ENCODE measurements around the gene DSCAML1.

The DSCAML1 gene, protein sequence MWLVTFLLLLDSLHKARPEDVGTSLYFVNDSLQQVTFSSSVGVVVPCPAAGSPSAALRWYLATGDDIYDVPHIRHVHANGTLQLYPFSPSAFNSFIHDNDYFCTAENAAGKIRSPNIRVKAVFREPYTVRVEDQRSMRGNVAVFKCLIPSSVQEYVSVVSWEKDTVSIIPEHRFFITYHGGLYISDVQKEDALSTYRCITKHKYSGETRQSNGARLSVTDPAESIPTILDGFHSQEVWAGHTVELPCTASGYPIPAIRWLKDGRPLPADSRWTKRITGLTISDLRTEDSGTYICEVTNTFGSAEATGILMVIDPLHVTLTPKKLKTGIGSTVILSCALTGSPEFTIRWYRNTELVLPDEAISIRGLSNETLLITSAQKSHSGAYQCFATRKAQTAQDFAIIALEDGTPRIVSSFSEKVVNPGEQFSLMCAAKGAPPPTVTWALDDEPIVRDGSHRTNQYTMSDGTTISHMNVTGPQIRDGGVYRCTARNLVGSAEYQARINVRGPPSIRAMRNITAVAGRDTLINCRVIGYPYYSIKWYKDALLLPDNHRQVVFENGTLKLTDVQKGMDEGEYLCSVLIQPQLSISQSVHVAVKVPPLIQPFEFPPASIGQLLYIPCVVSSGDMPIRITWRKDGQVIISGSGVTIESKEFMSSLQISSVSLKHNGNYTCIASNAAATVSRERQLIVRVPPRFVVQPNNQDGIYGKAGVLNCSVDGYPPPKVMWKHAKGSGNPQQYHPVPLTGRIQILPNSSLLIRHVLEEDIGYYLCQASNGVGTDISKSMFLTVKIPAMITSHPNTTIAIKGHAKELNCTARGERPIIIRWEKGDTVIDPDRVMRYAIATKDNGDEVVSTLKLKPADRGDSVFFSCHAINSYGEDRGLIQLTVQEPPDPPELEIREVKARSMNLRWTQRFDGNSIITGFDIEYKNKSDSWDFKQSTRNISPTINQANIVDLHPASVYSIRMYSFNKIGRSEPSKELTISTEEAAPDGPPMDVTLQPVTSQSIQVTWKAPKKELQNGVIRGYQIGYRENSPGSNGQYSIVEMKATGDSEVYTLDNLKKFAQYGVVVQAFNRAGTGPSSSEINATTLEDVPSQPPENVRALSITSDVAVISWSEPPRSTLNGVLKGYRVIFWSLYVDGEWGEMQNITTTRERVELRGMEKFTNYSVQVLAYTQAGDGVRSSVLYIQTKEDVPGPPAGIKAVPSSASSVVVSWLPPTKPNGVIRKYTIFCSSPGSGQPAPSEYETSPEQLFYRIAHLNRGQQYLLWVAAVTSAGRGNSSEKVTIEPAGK (N-terminal part only)

DNA sequence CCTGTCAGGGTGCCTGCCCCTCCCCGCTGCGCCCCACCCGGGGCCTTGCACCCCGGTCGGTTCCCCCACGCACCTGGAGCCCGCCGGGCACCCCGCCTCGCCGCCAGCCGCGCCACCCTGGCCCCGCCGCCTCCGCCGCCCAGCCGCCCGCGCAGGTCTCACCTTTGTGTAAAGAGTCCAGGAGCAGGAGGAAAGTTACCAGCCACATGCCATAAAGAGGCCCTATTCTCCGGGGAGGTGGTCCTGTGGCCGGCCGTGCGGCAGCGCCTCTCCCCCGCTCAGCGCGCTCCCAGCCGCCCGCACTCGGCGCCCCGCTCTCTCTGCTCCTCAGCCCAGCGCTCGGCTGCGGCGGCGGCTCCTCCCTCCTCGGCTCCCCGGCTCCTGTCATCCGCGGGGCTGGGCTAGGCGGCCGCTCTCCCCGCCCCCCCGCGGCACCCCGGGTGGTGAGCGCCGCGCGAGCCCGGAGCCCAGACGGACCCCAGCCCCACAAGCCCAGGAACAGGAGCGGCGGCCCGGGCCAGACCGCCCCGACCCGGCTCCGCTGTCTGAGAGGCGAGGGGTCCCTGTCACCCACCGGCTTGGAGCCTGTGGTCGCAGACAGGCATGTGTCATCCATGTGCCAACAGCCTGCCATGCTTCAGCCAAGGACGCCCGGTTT lies at the start of gene DSCAML1:
TSS of gene DSCAML1 (minus strand) at position 345 of the 658 bp plus-strand sequence. CDS start at position 208, 137 bp downstream.
- TF ChIP-seq, protein P1, sequence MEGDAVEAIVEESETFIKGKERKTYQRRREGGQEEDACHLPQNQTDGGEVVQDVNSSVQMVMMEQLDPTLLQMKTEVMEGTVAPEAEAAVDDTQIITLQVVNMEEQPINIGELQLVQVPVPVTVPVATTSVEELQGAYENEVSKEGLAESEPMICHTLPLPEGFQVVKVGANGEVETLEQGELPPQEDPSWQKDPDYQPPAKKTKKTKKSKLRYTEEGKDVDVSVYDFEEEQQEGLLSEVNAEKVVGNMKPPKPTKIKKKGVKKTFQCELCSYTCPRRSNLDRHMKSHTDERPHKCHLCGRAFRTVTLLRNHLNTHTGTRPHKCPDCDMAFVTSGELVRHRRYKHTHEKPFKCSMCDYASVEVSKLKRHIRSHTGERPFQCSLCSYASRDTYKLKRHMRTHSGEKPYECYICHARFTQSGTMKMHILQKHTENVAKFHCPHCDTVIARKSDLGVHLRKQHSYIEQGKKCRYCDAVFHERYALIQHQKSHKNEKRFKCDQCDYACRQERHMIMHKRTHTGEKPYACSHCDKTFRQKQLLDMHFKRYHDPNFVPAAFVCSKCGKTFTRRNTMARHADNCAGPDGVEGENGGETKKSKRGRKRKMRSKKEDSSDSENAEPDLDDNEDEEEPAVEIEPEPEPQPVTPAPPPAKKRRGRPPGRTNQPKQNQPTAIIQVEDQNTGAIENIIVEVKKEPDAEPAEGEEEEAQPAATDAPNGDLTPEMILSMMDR (IDR thresholded peaks at IDR 0.05; ENCODE audit: low read depth, low read length, missing control alignments) = no peak
- in situ Hi-C loops (cut with HindIII; ENCODE audit: low pct_ligation_motif_present, low sequenced_read_pairs) = no loop called here
- H3K4me3 ChIP-seq (ENCODE audit: low read depth, low read length) = no peak within 1 kb of the TSS
- peaks cover 59% of the 10 kb centered on the region for H3K27me3 ChIP-seq (replicated peaks)
- no peaks in the 10 kb centered on the region for H3K36me3 ChIP-seq (replicated peaks)
- DNase-seq = no peak
- H3K27ac ChIP-seq = no peak within 1 kb of the TSS

DNA sequence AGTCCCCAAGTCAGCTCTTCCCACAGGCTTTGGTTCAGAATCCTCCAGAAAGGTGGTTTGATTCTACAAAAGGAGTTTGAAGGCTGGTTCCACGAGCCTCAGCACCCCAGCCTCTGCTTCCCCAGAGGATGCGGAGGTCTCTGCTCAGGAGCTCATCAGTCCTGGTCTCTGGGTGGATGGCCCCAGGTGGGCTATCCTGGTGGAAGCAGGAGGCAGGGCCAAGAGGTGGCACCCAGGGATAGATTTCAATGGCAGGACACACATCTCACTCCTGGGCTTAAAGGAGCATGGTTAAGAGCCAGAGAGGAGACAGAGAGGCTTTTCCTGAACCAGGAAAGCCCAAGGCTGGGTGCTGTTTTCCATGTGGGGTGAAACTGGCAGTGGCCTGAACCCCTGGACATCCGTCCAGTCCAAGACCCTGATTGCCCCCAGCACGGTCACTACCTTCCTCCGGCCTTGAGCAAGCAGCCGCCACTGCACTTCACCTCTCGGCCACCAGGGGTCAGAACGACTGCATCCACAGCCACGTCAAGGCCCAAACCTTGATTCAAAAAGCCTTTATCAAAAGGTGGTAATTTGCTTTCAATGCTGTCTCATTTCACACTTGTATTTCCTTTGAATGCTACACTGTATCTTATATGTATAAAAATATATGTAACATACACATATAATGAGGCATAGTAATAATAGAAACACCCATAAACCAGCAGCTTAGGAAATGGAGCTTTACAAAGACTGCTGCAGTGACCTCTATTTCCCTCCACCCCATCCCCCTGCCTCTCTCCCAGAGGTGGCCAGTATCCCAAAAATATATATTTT lies 46.9 kb upstream of the DSCAML1 start:
- Histone ChIP-seq H3K36me3 (replicated peaks) (no peaks in the 10 kb centered on the region), H3K4me3 (ENCODE audit: low read depth, low read length) (no peak overlapping the region), H3K27ac (no peak overlapping the region), H3K27me3 (replicated peaks) (no peaks in the 10 kb centered on the region)
- TF ChIP-seq, protein P1 (IDR thresholded peaks at IDR 0.05; ENCODE audit: low read depth, low read length, missing control alignments) = peak; percentile 99
- peak; percentile 56 for DNase-seq
- in situ Hi-C loops (cut with HindIII; ENCODE audit: low pct_ligation_motif_present, low sequenced_read_pairs) = loop anchor here (25.0 kb wide), 1 partner anchor 93 kb away; the partner anchor contains the start of gene TMPRSS13

- H3K27me3 ChIP-seq (replicated peaks) = peaks cover 2% of the 10 kb centered on the region
- no peaks in the 10 kb centered on the region for H3K36me3 ChIP-seq (replicated peaks)
- no peak overlapping the region for H3K4me3 ChIP-seq (ENCODE audit: low read depth, low read length)
- TF ChIP-seq, protein P1 (IDR thresholded peaks at IDR 0.05; ENCODE audit: low read depth, low read length, missing control alignments) = no peak
- H3K27ac ChIP-seq = no peak overlapping the region
- in situ Hi-C loops (cut with HindIII; ENCODE audit: low pct_ligation_motif_present, low sequenced_read_pairs) = loop anchor here (25.0 kb wide), 1 partner anchor 95 kb away; the partner anchor contains the start of gene TMPRSS13
- DNase-seq = no peak
Measured at GRCh38 chr11:117842131-117842941, 45.3 kb upstream of the DSCAML1 start.

GRCh38 chr11:117841551-117842031 lies 44.6 kb upstream of the DSCAML1 start:
- TF ChIP-seq, protein P1 (IDR thresholded peaks at IDR 0.05; ENCODE audit: low read depth, low read length, missing control alignments) = no peak
- Histone ChIP-seq H3K36me3 (replicated peaks) (no peaks in the 10 kb centered on the region), H3K27ac (no peak overlapping the region), H3K4me3 (ENCODE audit: low read depth, low read length) (no peak overlapping the region), H3K27me3 (replicated peaks) (peaks cover 2% of the 10 kb centered on the region)
- DNase-seq = no peak
- in situ Hi-C loops (cut with HindIII; ENCODE audit: low pct_ligation_motif_present, low sequenced_read_pairs) = loop anchor here (25.0 kb wide), 1 partner anchor 96 kb away; the partner anchor contains the start of gene TMPRSS13

Data from brain microvascular endothelial cell (primary cell).